ENCODE data around the gene MRPL45. TPM values are rescaled to one million over a fixed set of nuclear protein-coding genes. Genes with fewer than 3 reads are reported as not detected.

MRPL45 gene
- total RNA-seq, 2 donors from 2014 or later: 9.0 to 10.7 TPM

GRCh38 chr17:38341035-38341721 is 44.2 kb downstream of the MRPL45 start:
- no peak overlapping the region for H3K27ac ChIP-seq
- DNase-seq (ENCODE audit: low spot score): no peak
- H3K4me1 ChIP-seq (ENCODE audit: control insufficient read depth in 1 of 2, low read depth in 2 of 2): no peaks in the 10 kb centered on the region
- no peak for ATAC-seq (ENCODE audit: insufficient number of reproducible peaks, low FRiP score, low read depth)
- TF ChIP-seq CTCF (IDR thresholded peaks at IDR 0.05): no peak
- no peaks in the 10 kb centered on the region for H3K36me3 ChIP-seq
- H3K27me3 ChIP-seq (replicated peaks; ENCODE audit: insufficient read depth): no peaks in the 10 kb centered on the region
- H3K9me3 ChIP-seq: no peaks in the 10 kb centered on the region
- H3K4me3 ChIP-seq: no peak overlapping the region

- no peak for TF ChIP-seq CTCF (IDR thresholded peaks at IDR 0.05)
- Histone ChIP-seq H3K27ac (no peak overlapping the region), H3K4me3 (no peak overlapping the region), H3K27me3 (replicated peaks; ENCODE audit: insufficient read depth) (no peaks in the 10 kb centered on the region), H3K36me3 (no peaks in the 10 kb centered on the region), H3K4me1 (ENCODE audit: control insufficient read depth in 1 of 2, low read depth in 2 of 2) (no peaks in the 10 kb centered on the region), H3K9me3 (no peaks in the 10 kb centered on the region)
- ATAC-seq (ENCODE audit: insufficient number of reproducible peaks, low FRiP score, low read depth): no peak
- DNase-seq (ENCODE audit: low spot score): no peak
Observed at GRCh38 chr17:38342886-38343607, 46.1 kb downstream of the MRPL45 start.

GRCh38 chr17:38343608-38344419 is 46.8 kb downstream of the MRPL45 start, which contains the start of gene GPR179:
Gene GPR179 (minus strand): TSS chr17:38343956. CDS start chr17:38343789, 167 bp downstream.
- Histone ChIP-seq H3K36me3 (no peaks in the 10 kb centered on the region), H3K4me3 (no peak within 1 kb of the TSS), H3K9me3 (no peaks in the 10 kb centered on the region), H3K4me1 (ENCODE audit: control insufficient read depth in 1 of 2, low read depth in 2 of 2) (no peaks in the 10 kb centered on the region), H3K27ac (no peak within 1 kb of the TSS), H3K27me3 (replicated peaks; ENCODE audit: insufficient read depth) (no peaks in the 10 kb centered on the region)
- ATAC-seq (ENCODE audit: insufficient number of reproducible peaks, low FRiP score, low read depth) (no peak), DNase-seq (ENCODE audit: low spot score) (no peak)
- no peak for TF ChIP-seq CTCF (IDR thresholded peaks at IDR 0.05)

- no peak for TF ChIP-seq CTCF (IDR thresholded peaks at IDR 0.05)
- DNase-seq (ENCODE audit: low spot score) (no peak), ATAC-seq (ENCODE audit: insufficient number of reproducible peaks, low FRiP score, low read depth) (no peak)
- H3K36me3 ChIP-seq: no peaks in the 10 kb centered on the region
- H3K27ac ChIP-seq: no peak overlapping the region
- H3K27me3 ChIP-seq (replicated peaks; ENCODE audit: insufficient read depth): no peaks in the 10 kb centered on the region
- no peaks in the 10 kb centered on the region for H3K9me3 ChIP-seq
- H3K4me1 ChIP-seq (ENCODE audit: control insufficient read depth in 1 of 2, low read depth in 2 of 2): no peaks in the 10 kb centered on the region
- no peak overlapping the region for H3K4me3 ChIP-seq
Observed at GRCh38 chr17:38344420-38344745, 47.4 kb downstream of the MRPL45 start.

- no peak for ATAC-seq (ENCODE audit: insufficient number of reproducible peaks, low FRiP score, low read depth)
- TF ChIP-seq CTCF (IDR thresholded peaks at IDR 0.05): no peak
- Histone ChIP-seq H3K36me3 (no peaks in the 10 kb centered on the region), H3K9me3 (no peaks in the 10 kb centered on the region), H3K27me3 (replicated peaks; ENCODE audit: insufficient read depth) (no peaks in the 10 kb centered on the region), H3K27ac (no peak overlapping the region), H3K4me3 (no peak overlapping the region), H3K4me1 (ENCODE audit: control insufficient read depth in 1 of 2, low read depth in 2 of 2) (no peaks in the 10 kb centered on the region)
- no peak for DNase-seq (ENCODE audit: low spot score)
Observed at GRCh38 chr17:38345743-38346142, 48.8 kb downstream of the MRPL45 start.

All from thoracic aorta (tissue), 2 donors.